Ectodermal cell (in vitro differentiated cells): ENCODE results near the gene HGS.
"Not testable (repeated sequence)": the region's sequence is repeated elsewhere in the genome, so short reads cannot be mapped to it uniquely, and the experiment has no call there.

Experiments used
- H3K27ac ChIP-seq: 2 replicates; pipeline ENCODE4 v1.7.0; 2013; ENCODE audit warnings: mild to moderate bottlenecking, low read depth, low read length; ENCODE audit not compliant: insufficient read depth, poor library complexity, severe bottlenecking
- H3K27me3 ChIP-seq: 2 replicates; pipeline ENCODE4 v1.7.0; 2013; ENCODE audit warnings: mild to moderate bottlenecking, low read length; ENCODE audit not compliant: insufficient read depth, control insufficient read depth, poor library complexity, severe bottlenecking
- H3K36me3 ChIP-seq: one replicate; pipeline ENCODE4 v1.7.0; 2013; ENCODE audit warnings: low read length; ENCODE audit not compliant: control insufficient read depth, insufficient read depth
- H3K4me1 ChIP-seq: one replicate; pipeline ENCODE4 v1.7.0; 2013; ENCODE audit warnings: low read length; ENCODE audit not compliant: control insufficient read depth, insufficient read depth
- H3K4me3 ChIP-seq: 2 replicates; pipeline ENCODE4 v1.7.0; 2013; ENCODE audit warnings: low read depth, low read length, control low read depth; ENCODE audit not compliant: insufficient read depth
- H3K9me3 ChIP-seq: 2 replicates; pipeline ENCODE4 v1.7.0; 2013; ENCODE audit warnings: mild to moderate bottlenecking, low read length, moderate library complexity; ENCODE audit not compliant: control insufficient read depth
- WGBS, 2 experiments: methylation state at CpG; one replicate each; pipeline ENCODE4 v1.1.7; 2013; ENCODE audit warnings: missing lambda C conversion rate in 2 of 2; 5-methylcytosine and 5-hydroxymethylcytosine counted together

HGS gene

GRCh38 chr17:81672504-81672903 is 11.3 kb upstream of the HGS start:
- Histone ChIP-seq H3K9me3 (no peaks in the 10 kb centered on the region), H3K4me3 (no peak overlapping the region), H3K27ac (no peak overlapping the region), H3K36me3 (peaks cover 41% of the 10 kb centered on the region), H3K27me3 (no peaks in the 10 kb centered on the region), H3K4me1 (peaks cover 3% of the 10 kb centered on the region)
- 94 to 98% methylated on average over 18 of the region's 18 CpGs for WGBS, 2 experiments

DNA sequence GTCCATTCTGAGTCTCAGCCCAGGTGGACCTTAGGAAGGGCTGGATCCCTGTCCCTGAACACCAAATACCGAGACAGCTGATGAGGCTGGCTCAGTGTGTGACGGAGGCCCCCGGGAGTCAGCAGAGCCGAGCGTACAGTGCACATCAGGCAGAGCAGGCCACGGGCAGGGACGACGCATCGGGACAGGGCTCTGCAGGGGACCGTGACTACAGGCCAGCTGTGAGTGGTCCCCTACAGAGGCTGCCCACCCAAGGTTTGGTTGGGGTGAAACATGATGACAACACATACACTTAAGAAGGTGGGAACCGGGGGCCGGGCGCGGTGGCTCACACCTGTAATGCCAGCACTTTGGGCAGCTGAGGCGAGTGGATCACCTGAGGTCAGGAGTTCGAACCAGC is 10.9 kb upstream of the HGS start:
- no peak overlapping the region for H3K4me3 ChIP-seq
- H3K27me3 ChIP-seq: no peaks in the 10 kb centered on the region
- peaks cover 41% of the 10 kb centered on the region for H3K36me3 ChIP-seq
- H3K4me1 ChIP-seq: no peaks in the 10 kb centered on the region
- no peak overlapping the region for H3K27ac ChIP-seq
- no peaks in the 10 kb centered on the region for H3K9me3 ChIP-seq
- 95 to 96% methylated on average over 16 of the region's 16 CpGs for WGBS, 2 experiments

- no peak overlapping the region for H3K4me3 ChIP-seq
- H3K27me3 ChIP-seq: no peaks in the 10 kb centered on the region
- H3K9me3 ChIP-seq: no peaks in the 10 kb centered on the region
- WGBS, 2 experiments: 94 to 95% methylated on average over 18 of the region's 18 CpGs
- H3K27ac ChIP-seq: no peak overlapping the region
- peaks cover 41% of the 10 kb centered on the region for H3K36me3 ChIP-seq
- H3K4me1 ChIP-seq: no peaks in the 10 kb centered on the region
These were observed 10.1 kb upstream of the HGS start for GRCh38 chr17:81673561-81674258.

- not testable (repeated sequence) for H3K9me3 ChIP-seq, H3K4me1 ChIP-seq, H3K4me3 ChIP-seq, H3K27me3 ChIP-seq, H3K27ac ChIP-seq
- H3K36me3 ChIP-seq: peaks cover 26% of the 10 kb centered on the region
- 40 to 41% methylated on average over 16 to 18 of the region's 18 CpGs for WGBS, 2 experiments
These were observed 8.1 kb upstream of the HGS start for GRCh38 chr17:81675515-81676221.

DNA sequence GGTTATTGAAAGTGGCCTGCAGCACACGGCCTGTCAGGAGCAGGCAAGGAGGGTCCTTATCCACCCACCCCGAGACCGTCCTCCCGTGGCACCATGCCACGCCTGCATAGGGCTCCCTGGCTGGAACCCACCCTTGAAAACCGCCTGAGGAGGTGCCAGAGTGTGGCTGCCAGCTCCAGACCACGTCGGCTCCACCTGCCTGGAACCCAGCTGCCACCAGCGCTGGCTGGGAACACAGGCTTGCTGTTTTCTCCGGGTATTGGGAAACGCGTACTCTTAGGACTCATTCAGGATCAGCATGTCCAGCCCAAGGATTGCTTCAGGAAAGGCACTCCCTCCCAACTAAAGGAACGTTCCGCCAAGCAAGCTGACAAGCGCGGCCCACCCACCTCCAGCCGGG is 6.9 kb upstream of the HGS start:
- Histone ChIP-seq H3K36me3 (peaks cover 14% of the 10 kb centered on the region), H3K27ac (no peak overlapping the region), H3K27me3 (no peaks in the 10 kb centered on the region), H3K4me3 (no peak overlapping the region), H3K9me3 (no peaks in the 10 kb centered on the region), H3K4me1 (no peaks in the 10 kb centered on the region)
- WGBS, 2 experiments: 93 to 95% methylated on average over 17 of the region's 17 CpGs

DNA sequence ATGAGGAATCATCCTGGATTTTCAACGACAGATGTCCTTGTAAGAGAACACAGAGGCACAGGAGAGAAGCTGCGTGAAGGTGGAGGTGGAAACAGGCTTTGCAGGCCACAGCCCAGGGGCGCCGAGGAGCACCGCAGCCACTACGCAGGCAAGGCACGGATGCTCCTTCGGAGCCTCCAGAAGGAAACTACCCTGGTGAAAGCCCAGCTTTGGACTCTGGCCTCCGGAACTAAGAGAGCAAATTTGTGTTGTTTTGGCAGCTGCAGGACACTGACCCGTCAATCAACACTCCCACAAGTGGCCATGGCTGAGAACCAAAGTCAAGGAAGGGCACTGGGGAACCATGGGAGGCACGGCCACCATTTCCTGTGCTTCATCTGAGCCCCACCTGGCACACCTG is 3.7 kb upstream of the HGS start:
- 92 to 93% methylated on average over 11 of the region's 11 CpGs for WGBS, 2 experiments
- Histone ChIP-seq H3K36me3 (no peaks in the 10 kb centered on the region), H3K4me1 (peaks cover 13% of the 10 kb centered on the region), H3K27me3 (no peaks in the 10 kb centered on the region), H3K9me3 (no peaks in the 10 kb centered on the region), H3K4me3 (no peak overlapping the region), H3K27ac (no peak overlapping the region)

GRCh38 chr17:81681672-81682071 is 2.1 kb upstream of the HGS start:
- Histone ChIP-seq H3K9me3 (no peaks in the 10 kb centered on the region), H3K27me3 (no peaks in the 10 kb centered on the region), H3K4me3 (no peak overlapping the region), H3K27ac (no peak overlapping the region), H3K4me1 (peaks cover 18% of the 10 kb centered on the region), H3K36me3 (peaks cover 6% of the 10 kb centered on the region)
- 95 to 97% methylated on average over 17 of the region's 17 CpGs for WGBS, 2 experiments

GRCh38 chr17:81682565-81683207 is 1.1 kb upstream of the HGS start:
- Histone ChIP-seq H3K9me3 (no peaks in the 10 kb centered on the region), H3K36me3 (peaks cover 14% of the 10 kb centered on the region), H3K27ac (peak overlapping the region; percentile 69), H3K27me3 (no peaks in the 10 kb centered on the region), H3K4me1 (peaks cover 18% of the 10 kb centered on the region), H3K4me3 (peak overlapping the region; percentile 100)
- WGBS, 2 experiments: 51% methylated on average over 19 of the region's 19 CpGs

- Histone ChIP-seq H3K4me1 (peaks cover 18% of the 10 kb centered on the region), H3K36me3 (peaks cover 17% of the 10 kb centered on the region), H3K27ac (peak overlapping the region; percentile 69), H3K9me3 (no peaks in the 10 kb centered on the region), H3K4me3 (peak overlapping the region; percentile 100), H3K27me3 (no peaks in the 10 kb centered on the region)
- 1% methylated on average over 37 of the region's 37 CpGs for WGBS, 2 experiments
These were observed 615 bp upstream of the HGS start for GRCh38 chr17:81683208-81683583.

DNA sequence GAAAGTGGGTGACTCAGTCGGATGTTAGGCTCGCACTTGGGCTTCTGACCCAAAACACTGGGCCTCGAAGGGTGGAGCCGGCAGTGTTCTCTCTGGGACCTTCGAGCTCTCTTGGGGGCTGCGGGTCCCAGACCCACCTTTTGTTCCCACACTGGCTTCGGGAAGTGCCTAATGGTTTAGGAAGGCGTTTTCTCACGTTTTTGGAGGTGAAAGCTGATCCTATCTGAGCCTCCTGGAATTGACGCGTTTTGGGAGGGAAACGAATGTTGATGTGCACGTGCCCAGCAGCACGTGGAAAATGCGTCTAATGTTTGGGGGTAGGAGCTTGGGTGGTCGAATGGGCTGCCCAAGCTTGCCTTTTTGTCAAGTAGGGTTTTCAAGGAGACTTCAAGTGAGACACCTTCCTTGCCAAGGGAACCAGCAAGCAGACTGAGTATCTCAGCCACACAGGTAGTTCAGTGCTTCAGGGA is 666 bp downstream of the HGS start:
- Histone ChIP-seq H3K27me3 (no peaks in the 10 kb centered on the region), H3K4me3 (peak overlapping the region; percentile 100), H3K9me3 (no peaks in the 10 kb centered on the region), H3K4me1 (peaks cover 18% of the 10 kb centered on the region), H3K27ac (peak overlapping the region; percentile 60), H3K36me3 (peaks cover 17% of the 10 kb centered on the region)
- WGBS, 2 experiments: 17% methylated on average over 16 of the region's 16 CpGs
